ENCODE measurements around the gene TSPY1.
"Not testable (repeated sequence)": the region's sequence is repeated elsewhere in the genome, so short reads cannot be mapped to it uniquely, and the experiment has no call there.

The TSPY1 gene

DNA sequence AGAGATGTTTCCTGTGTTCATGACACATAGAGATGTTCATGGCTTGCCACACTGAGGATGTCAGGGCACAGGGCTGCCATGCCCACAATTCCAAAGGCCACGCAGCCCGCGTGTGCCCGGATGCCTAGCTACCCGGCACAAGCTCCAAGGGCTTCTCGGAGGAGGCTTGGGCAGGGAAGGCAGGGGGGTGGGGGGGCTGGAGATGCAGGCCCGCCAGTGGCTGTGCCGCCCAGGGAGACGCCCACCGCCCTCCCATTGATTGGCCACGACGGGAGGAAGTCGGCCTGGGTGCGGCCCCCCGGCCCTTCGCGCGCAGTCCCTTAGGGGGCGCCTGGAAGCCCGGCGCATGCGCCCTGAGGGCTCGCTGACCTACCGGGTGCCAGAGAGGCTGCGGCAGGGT, at the start of gene TSPY1:
TSS of gene TSPY1 (plus strand) at position 301 of the 400 bp plus-strand sequence. CDS start at position 347, 46 bp downstream.
- FAIRE-seq = not testable (repeated sequence)

- FAIRE-seq = not testable (repeated sequence)
These were observed 20.2 kb downstream of the TSPY1 start, which contains the start of gene TSPY9 for GRCh38 chrY:9486967-9487366. Gene TSPY9, plus strand, starts transcription at chrY:9487267. Its CDS starts 46 bp downstream, at chrY:9487313.

GRCh38 chrY:9504396-9504795, 37.6 kb downstream of the TSPY1 start:
- FAIRE-seq = not testable (repeated sequence)

- not testable (repeated sequence) for FAIRE-seq
These were observed 49.5 kb downstream of the TSPY1 start for GRCh38 chrY:9516287-9516686.

All from islet of Langerhans (tissue), 1 donor.